ENCODE measurements around the gene ATG16L1. TPM values are rescaled to one million over a fixed set of nuclear protein-coding genes. Genes with fewer than 3 reads are reported as not detected.

Gene ATG16L1
- total and polyA plus RNA-seq, 2 of the 4 experiments (the other 2 are of a cell fraction) = 20.0 to 26.2 TPM

DNA sequence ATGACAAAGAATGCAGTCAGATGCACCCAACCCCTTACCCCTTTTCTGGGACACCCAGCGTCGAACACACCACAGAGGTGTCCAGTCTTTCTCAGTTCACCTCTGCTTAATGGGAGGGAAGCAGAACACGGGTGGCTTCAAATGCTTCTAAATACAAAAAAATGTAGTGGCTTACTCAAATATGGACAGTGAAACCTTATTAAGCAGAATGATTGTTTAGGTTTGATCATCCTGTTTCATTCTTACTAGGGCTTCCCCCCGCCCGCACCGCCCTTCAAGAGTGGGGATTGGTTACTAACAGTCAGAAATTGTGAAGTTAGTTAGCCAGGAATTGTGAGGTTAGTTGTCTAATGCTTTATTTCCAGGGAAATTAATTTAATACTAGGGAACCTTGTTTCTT lies 21.6 kb downstream of the ATG16L1 start:
- Histone ChIP-seq H2BK15ac (ENCODE audit: low read depth, low read length) (no peak overlapping the region), H3K4me2 (ENCODE audit: low read depth, low read length) (no peak overlapping the region), H3K9me3 (ENCODE audit: control insufficient read depth, insufficient read depth, low read length) (no peaks in the 10 kb centered on the region), H3K4me1 (ENCODE audit: control insufficient read depth, insufficient read depth, low read length) (no peaks in the 10 kb centered on the region), H2AFZ (replicated peaks; ENCODE audit: low read length, poor library complexity) (no peak overlapping the region), H4K5ac (ENCODE audit: low read depth, low read length) (no peak overlapping the region), H4K8ac (ENCODE audit: low read depth in 2 of 2, low read length in 2 of 2) (no peak overlapping the region), H3K79me1 (ENCODE audit: low read depth in 1 of 2, low read length in 2 of 2) (no peaks in the 10 kb centered on the region; a peak in 1 of 4 replicates), H3K4me3 (ENCODE audit: insufficient read depth, low read depth, low read length) (no peak overlapping the region), H3K14ac (replicated peaks; ENCODE audit: low read depth, low read length) (no peak overlapping the region), H2BK120ac (ENCODE audit: low read depth, low read length) (no peak overlapping the region), H2BK5ac (ENCODE audit: low read depth, low read length, poor library complexity, severe bottlenecking) (no peak overlapping the region), H2AK9ac (replicated peaks; ENCODE audit: low read depth, low read length, poor library complexity) (no peak overlapping the region), H2AK5ac (ENCODE audit: low read depth, low read length) (no peak overlapping the region), H4K20me1 (ENCODE audit: insufficient read depth, low read length) (no peaks in the 10 kb centered on the region), H3K36me3 (ENCODE audit: control insufficient read depth, insufficient read depth, low read length) (peaks cover 58% of the 10 kb centered on the region), H3K18ac (ENCODE audit: low read depth, low read length) (no peak overlapping the region), H2BK20ac (ENCODE audit: low read depth, low read length) (no peak overlapping the region), H3K23ac (ENCODE audit: low read depth, low read length) (no peak overlapping the region), H3K27me3 (ENCODE audit: control insufficient read depth, insufficient read depth, low read length) (no peaks in the 10 kb centered on the region), H3K9ac (ENCODE audit: low read depth, low read length) (no peak overlapping the region), H3K4ac (ENCODE audit: low read depth, low read length) (no peak overlapping the region), H3K56ac (ENCODE audit: extremely low read depth, insufficient read depth, low read length) (no peak overlapping the region), H3K27ac (ENCODE audit: insufficient read depth, low read length) (no peak overlapping the region), H3K9me1 (ENCODE audit: insufficient read depth, low read length) (no peaks in the 10 kb centered on the region), H4K91ac (ENCODE audit: insufficient read depth, low read depth, low read length) (no peak overlapping the region)
- no peak for ATAC-seq (ENCODE audit: low read depth)
- no peak for TF ChIP-seq SMC3 (IDR thresholded peaks at IDR 0.05; ENCODE audit: low read depth, low read length)
- TF ChIP-seq FOS (IDR thresholded peaks at IDR 0.05; ENCODE audit: low read depth, low read length) = no peak
- TF ChIP-seq, protein P1, sequence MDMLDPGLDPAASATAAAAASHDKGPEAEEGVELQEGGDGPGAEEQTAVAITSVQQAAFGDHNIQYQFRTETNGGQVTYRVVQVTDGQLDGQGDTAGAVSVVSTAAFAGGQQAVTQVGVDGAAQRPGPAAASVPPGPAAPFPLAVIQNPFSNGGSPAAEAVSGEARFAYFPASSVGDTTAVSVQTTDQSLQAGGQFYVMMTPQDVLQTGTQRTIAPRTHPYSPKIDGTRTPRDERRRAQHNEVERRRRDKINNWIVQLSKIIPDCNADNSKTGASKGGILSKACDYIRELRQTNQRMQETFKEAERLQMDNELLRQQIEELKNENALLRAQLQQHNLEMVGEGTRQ (IDR thresholded peaks at IDR 0.05; ENCODE audit: low read depth, low read length) = no peak
- TF ChIP-seq CEBPB (IDR thresholded peaks at IDR 0.05; ENCODE audit: low read depth, low read length) = no peak
- no peak for TF ChIP-seq RCOR1 (IDR thresholded peaks at IDR 0.05; ENCODE audit: insufficient replicate concordance, low read length)
- TF ChIP-seq, protein P2, sequence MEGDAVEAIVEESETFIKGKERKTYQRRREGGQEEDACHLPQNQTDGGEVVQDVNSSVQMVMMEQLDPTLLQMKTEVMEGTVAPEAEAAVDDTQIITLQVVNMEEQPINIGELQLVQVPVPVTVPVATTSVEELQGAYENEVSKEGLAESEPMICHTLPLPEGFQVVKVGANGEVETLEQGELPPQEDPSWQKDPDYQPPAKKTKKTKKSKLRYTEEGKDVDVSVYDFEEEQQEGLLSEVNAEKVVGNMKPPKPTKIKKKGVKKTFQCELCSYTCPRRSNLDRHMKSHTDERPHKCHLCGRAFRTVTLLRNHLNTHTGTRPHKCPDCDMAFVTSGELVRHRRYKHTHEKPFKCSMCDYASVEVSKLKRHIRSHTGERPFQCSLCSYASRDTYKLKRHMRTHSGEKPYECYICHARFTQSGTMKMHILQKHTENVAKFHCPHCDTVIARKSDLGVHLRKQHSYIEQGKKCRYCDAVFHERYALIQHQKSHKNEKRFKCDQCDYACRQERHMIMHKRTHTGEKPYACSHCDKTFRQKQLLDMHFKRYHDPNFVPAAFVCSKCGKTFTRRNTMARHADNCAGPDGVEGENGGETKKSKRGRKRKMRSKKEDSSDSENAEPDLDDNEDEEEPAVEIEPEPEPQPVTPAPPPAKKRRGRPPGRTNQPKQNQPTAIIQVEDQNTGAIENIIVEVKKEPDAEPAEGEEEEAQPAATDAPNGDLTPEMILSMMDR (conservative IDR thresholded peaks at IDR 0.05; ENCODE audit: low read depth, low read length) = no peak
- TF ChIP-seq, protein P3, sequence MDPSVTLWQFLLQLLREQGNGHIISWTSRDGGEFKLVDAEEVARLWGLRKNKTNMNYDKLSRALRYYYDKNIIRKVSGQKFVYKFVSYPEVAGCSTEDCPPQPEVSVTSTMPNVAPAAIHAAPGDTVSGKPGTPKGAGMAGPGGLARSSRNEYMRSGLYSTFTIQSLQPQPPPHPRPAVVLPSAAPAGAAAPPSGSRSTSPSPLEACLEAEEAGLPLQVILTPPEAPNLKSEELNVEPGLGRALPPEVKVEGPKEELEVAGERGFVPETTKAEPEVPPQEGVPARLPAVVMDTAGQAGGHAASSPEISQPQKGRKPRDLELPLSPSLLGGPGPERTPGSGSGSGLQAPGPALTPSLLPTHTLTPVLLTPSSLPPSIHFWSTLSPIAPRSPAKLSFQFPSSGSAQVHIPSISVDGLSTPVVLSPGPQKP (IDR thresholded peaks at IDR 0.05; ENCODE audit: borderline replicate concordance, low read depth, low read length) = no peak
- no peak for TF ChIP-seq MAFK (IDR thresholded peaks at IDR 0.05; ENCODE audit: low read depth, low read length)
- TF ChIP-seq CHD1 (IDR thresholded peaks at IDR 0.05; ENCODE audit: low read depth, low read length) = no peak
- no peak for TF ChIP-seq POLR2A (IDR thresholded peaks at IDR 0.05; ENCODE audit: low read depth, low read length)
- no peak for TF ChIP-seq NFE2L2 (IDR thresholded peaks at IDR 0.05; ENCODE audit: low read depth, low read length)
- no peak for TF ChIP-seq RAD21 (IDR thresholded peaks at IDR 0.05; ENCODE audit: low read length)
- TF ChIP-seq MAZ (IDR thresholded peaks at IDR 0.05; ENCODE audit: borderline replicate concordance, low read depth, low read length) = no peak
- no peak for TF ChIP-seq BHLHE40 (IDR thresholded peaks at IDR 0.05; ENCODE audit: low read depth, low read length)
- no peak for TF ChIP-seq MXI1 (IDR thresholded peaks at IDR 0.05; ENCODE audit: borderline replicate concordance, low read depth, low read length)
- TF ChIP-seq RFX5 (IDR thresholded peaks at IDR 0.05; ENCODE audit: low read depth, low read length) = no peak
- POLR2A ChIA-PET (ENCODE audit: unreplicated experiment) = no interaction called here
- CTCF ChIA-PET = no interaction called here
- in situ Hi-C loops (cut with MboI; ENCODE audit: low sequenced_read_pairs) (no loop called here), intact Hi-C loops (cut with micrococcal nuclease) (no loop called here), dilution Hi-C loops (cut with HindIII; ENCODE audit: low sequenced_read_pairs, unreplicated experiment) (no loop called here)
- no CpG with 5 or more reads among the region's 6 CpGs for WGBS, 2 experiments (ENCODE audit: extremely low coverage in 2 of 2, insufficient read length in 1 of 2)
- DNase-seq = no peak
- no TSS peak for BruUV-seq (replicated peaks)

Measured in IMR-90 (cell line).